GM12878 (cell line): ENCODE measurements around the gene FABP1. TPM values are rescaled to one million over a fixed set of nuclear protein-coding genes. Genes with fewer than 3 reads are reported as not detected.

ENCODE experiments used
- ATAC-seq: fragments of 200-7000 bp; cut with Tn5 transposase; 3 replicates; pipeline ENCODE4 v1.9.1; 2020; ENCODE audit warnings: mild to moderate bottlenecking, moderate library complexity
- BruUV-seq: library from RNA; stranded (reverse); fragments of 400-500 nt; replicated peaks from 2 replicates; lab custom pipeline; 2021; lab: Mats Ljungman, UMichigan
- CTCF ChIA-PET: fragments of 300-600 bp; sonication (Branson Sonifier 250); formaldehyde crosslinking; extraction: SDS; loops from one replicate; lab custom pipeline; 2021; ENCODE audit warnings: inconsistent platforms; lab: Yijun Ruan, JAX
- POLR2A ChIA-PET: fragments of 350-600 bp; formaldehyde crosslinking; extraction: SDS; loops from one replicate; lab custom pipeline; 2021; ENCODE audit warnings: inconsistent platforms; lab: Charles Lee
- RAD21 ChIA-PET: fragments of 300-600 bp; sonication (Branson Sonifier 250); formaldehyde crosslinking; loops from one replicate; lab custom pipeline; 2023; ENCODE audit warnings: antibody characterized with exemption; ENCODE audit not compliant: unreplicated experiment; lab: Charles Lee
- SMC1A ChIA-PET: fragments of 300-600 bp; sonication (Branson Sonifier 250); formaldehyde crosslinking; loops from one replicate; lab custom pipeline; 2023; ENCODE audit not compliant: unreplicated experiment, uncharacterized antibody; lab: Charles Lee
- DNase-seq: peaks from one replicate; pipeline ENCODE4 v3.0.0-alpha.2; 2011; ENCODE audit warnings: low read depth, low spot score
- FAIRE-seq: peaks from 3 replicates; lab custom pipeline; 2011; peaks lifted over from hg19 to GRCh38; lab: Jason Lieb, UNC
- H2AFZ ChIP-seq: 2 replicates; pipeline ENCODE4 v1.6.0; 2011; ENCODE audit warnings: low read depth, low read length, control low read depth; ENCODE audit not compliant: control insufficient read depth
- H3K27ac ChIP-seq: 2 replicates; pipeline ENCODE4 v1.5.1; 2011; ENCODE audit warnings: control low read depth; ENCODE audit not compliant: control insufficient read depth, insufficient read depth
- H3K27me3 ChIP-seq, 2 experiments: replicated peaks in 1 of 2; 2 replicates each; pipeline versions ENCODE4 v1.6.0 to v1.6.1; 2011; ENCODE audit warnings: low read length in 1 of 2; ENCODE audit not compliant: control insufficient read depth in 2 of 2, insufficient read depth in 2 of 2
- H3K36me3 ChIP-seq, 2 experiments: 2 replicates each; pipeline ENCODE4 v1.5.1; 2011; ENCODE audit warnings: low read length in 1 of 2; ENCODE audit not compliant: control insufficient read depth in 2 of 2, insufficient read depth in 2 of 2
- H3K4me1 ChIP-seq: 2 replicates; pipeline ENCODE4 v1.6.1; 2011; ENCODE audit warnings: mild to moderate bottlenecking, low read length, moderate library complexity, mixed read lengths; ENCODE audit not compliant: control insufficient read depth, insufficient read depth
- H3K4me2 ChIP-seq: 2 replicates; pipeline ENCODE4 v1.6.0; 2011; ENCODE audit warnings: control low read depth; ENCODE audit not compliant: control insufficient read depth, insufficient read depth
- H3K4me3 ChIP-seq: fragments of 200-600 bp; sonication (generic); 2 replicates; pipeline ENCODE4 v1.5.1; 2016
- H3K79me2 ChIP-seq: 2 replicates; pipeline ENCODE4 v1.6.0; 2011; ENCODE audit warnings: low read length; ENCODE audit not compliant: control insufficient read depth, insufficient read depth
- H3K9ac ChIP-seq: 2 replicates; pipeline ENCODE4 v1.8.0; 2011; ENCODE audit warnings: low read length, control low read depth, mixed read lengths; ENCODE audit not compliant: control insufficient read depth, insufficient read depth
- H3K9me3 ChIP-seq: replicated peaks from 3 replicates; pipeline ENCODE4 v1.5.1; 2011; ENCODE audit warnings: mild to moderate bottlenecking, low read length; ENCODE audit not compliant: control insufficient read depth, insufficient read depth
- H4K20me1 ChIP-seq: 2 replicates; pipeline ENCODE4 v1.6.0; 2011; ENCODE audit not compliant: control insufficient read depth, insufficient read depth
- HCFC1 ChIP-seq: fragments of 150-350 bp; IDR thresholded peaks from 2 replicates; pipeline ENCODE4 v1.6.1; 2014; ENCODE audit warnings: low read length
- IRF4 ChIP-seq: IDR thresholded peaks from 2 replicates; pipeline ENCODE4 v1.6.1; 2011; ENCODE audit warnings: low read depth, low read length
- MXI1 ChIP-seq: fragments of 150-350 bp; IDR thresholded peaks from 2 replicates; pipeline ENCODE4 v1.6.1; 2011; ENCODE audit warnings: low read depth, mild to moderate bottlenecking, inconsistent platforms, low read length, improper control_type of control experiment
- NFYA ChIP-seq: IDR thresholded peaks from 2 replicates; pipeline ENCODE4 v1.6.1; 2011; ENCODE audit warnings: low read depth, mild to moderate bottlenecking, low read length, improper control_type of control experiment, borderline replicate concordance
- NRF1 ChIP-seq: conservative IDR thresholded peaks from 2 replicates; pipeline ENCODE4 v1.6.1; 2011; ENCODE audit warnings: mild to moderate bottlenecking, low read depth, low read length, improper control_type of control experiment
- PAX8 ChIP-seq: fragments of 450-650 bp; IDR thresholded peaks from 2 replicates; pipeline ENCODE4 v1.6.1; 2017; ENCODE audit warnings: mild to moderate bottlenecking, moderate library complexity
- POU2F2 ChIP-seq: IDR thresholded peaks from 3 replicates; pipeline ENCODE4 v1.6.1; 2011; ENCODE audit warnings: low read depth, mild to moderate bottlenecking, low read length, borderline replicate concordance
- RB1 ChIP-seq: fragments of 450-650 bp; formaldehyde crosslinking; IDR thresholded peaks from 2 replicates; pipeline ENCODE4 v1.6.1; 2017; ENCODE audit warnings: mild to moderate bottlenecking, borderline replicate concordance
- RFX5 ChIP-seq: IDR thresholded peaks from 2 replicates; pipeline ENCODE4 v1.6.1; 2011; ENCODE audit warnings: low read depth, low read length, improper control_type of control experiment
- STAT1 ChIP-seq: fragments of 450-650 bp; conservative IDR thresholded peaks from 2 replicates; pipeline ENCODE4 v1.6.1; 2014; ENCODE audit warnings: antibody characterized with exemption, mild to moderate bottlenecking
- TCF3 ChIP-seq: IDR thresholded peaks from 2 replicates; pipeline ENCODE4 v1.6.1; 2012; ENCODE audit warnings: low read depth, mild to moderate bottlenecking, low read length, borderline replicate concordance; ENCODE audit not compliant: insufficient read depth
- ZSCAN29 ChIP-seq: fragments of 450-650 bp; IDR thresholded peaks from 2 replicates; pipeline ENCODE4 v1.6.1; 2017; ENCODE audit warnings: mild to moderate bottlenecking, moderate library complexity
- WGBS: methylation state at CpG from one replicate; pipeline ENCODE4 v1.1.6; 2016; ENCODE audit warnings: low lambda C conversion rate; ENCODE audit not compliant: insufficient replicate concordance, insufficient coverage; ENCODE audit errors: missing lambda C conversion rate; 5-methylcytosine and 5-hydroxymethylcytosine counted together
- in situ Hi-C: fragments of 300-500 bp; cut with MboI; formaldehyde crosslinking; loops from 9 replicates; pipeline ENCODE4 v1.14.3; 2018; ENCODE audit warnings: mixed read lengths
- intact Hi-C: fragments of 100-400 bp; cut with micrococcal nuclease; formaldehyde crosslinking; loops from one replicate; pipeline ENCODE4 v1.14.2; 2022; ENCODE audit not compliant: unreplicated experiment
- polyA plus RNA-seq, 11 experiments: library from polyadenylated mRNA; depleted of rRNA in 4 of 11; unstranded in 6 of 11; stranded (reverse) in 5 of 11; fragments of >200 nt; fragmentation: Nextera tagmentation in 4 of 11; fragmentation: Illumina TruSeq in 1 of 11; extraction: Ambion mirVana in 4 of 11; extraction: Trizol in 1 of 11; gene quantifications; 1 replicate in 1 of 11; 2 replicates in 10 of 11; pipeline versions ENCODE4 v1.2.1 to v1.2.3, GENCODE V29; 2011 to 2016; ENCODE audit warnings: inconsistent platforms in 2 of 11, missing spikeins in 2 of 11, low read depth in 1 of 11
- total RNA-seq, 4 experiments: library from RNA; depleted of rRNA in 3 of 4; stranded (reverse); fragments of >200 nt in 3 of 4; fragmentation: Illumina TruSeq in 1 of 4; extraction: Trizol in 1 of 4; gene quantifications; 2 replicates each; pipeline versions ENCODE4 v1.2.1 to v1.2.3, GENCODE V29; 2013 to 2021

FABP1 gene
- total and polyA plus RNA-seq, 10 of the 15 experiments (the other 5 are each of a cell fraction or from before 2014, with no cell fraction given), result not detected

GRCh38 chr2:88139804-88140203, 11.9 kb upstream of the FABP1 start:
- Histone ChIP-seq H3K27me3 (0 out of 4 replicates have a peak, but pooled peaks cover 0 to 2% of the 10 kb centered on the region in 2 experiments), H3K36me3 (no peaks in the 10 kb centered on the region), H2AFZ (no peak overlapping the region), H3K79me2 (no peaks in the 10 kb centered on the region), H3K4me2 (no peak overlapping the region), H3K4me1 (no peaks in the 10 kb centered on the region), H3K4me3 (no peak overlapping the region), H4K20me1 (no peaks in the 10 kb centered on the region), H3K27ac (no peak overlapping the region), H3K9ac (no peak overlapping the region), H3K9me3 (no peaks in the 10 kb centered on the region)
- TF ChIP-seq MXI1, result no peak
- no peak for TF ChIP-seq TCF3
- TF ChIP-seq POU2F2, result no peak
- RAD21 ChIA-PET, result no interaction called here
- no TSS peak for BruUV-seq
- SMC1A ChIA-PET, result no interaction called here
- in situ Hi-C loops, result no loop called here
- WGBS, result 37% methylated on average over 6 of the region's 6 CpGs
- CTCF ChIA-PET, result interaction anchor here (2.6 kb wide), 1 partner anchor 79 kb away, joined by 7 read pairs; no protein-coding TSS in a partner anchor
- POLR2A ChIA-PET, result no interaction called here
- DNase-seq (no peak), ATAC-seq (no peak), FAIRE-seq (no peak)
- intact Hi-C loops, result no loop called here

DNA sequence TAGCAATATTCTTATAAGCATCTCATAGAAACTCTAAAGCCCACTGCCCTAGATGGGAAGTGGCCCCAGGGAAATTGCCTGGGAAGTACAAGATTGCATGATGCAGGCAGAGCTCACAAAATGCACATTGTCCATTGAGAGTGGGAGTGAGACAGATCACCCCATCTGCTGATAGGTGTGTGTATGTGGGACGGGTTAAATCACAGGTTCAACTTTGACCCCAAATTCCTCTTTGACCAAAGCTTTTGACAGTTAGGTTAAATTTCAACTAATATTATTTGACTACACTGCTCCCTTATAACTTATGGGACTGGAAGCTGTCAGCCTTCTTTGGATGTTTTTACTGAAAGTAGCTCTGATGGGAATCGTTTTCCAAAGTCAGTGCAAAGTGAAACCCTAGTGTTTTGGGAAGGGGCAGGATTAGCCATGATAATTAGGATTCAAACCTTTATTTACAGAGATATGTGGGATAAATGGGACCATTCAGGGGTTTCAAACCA, 11.4 kb upstream of the FABP1 start:
- no peak for ATAC-seq
- intact Hi-C loops (no loop called here), in situ Hi-C loops (no loop called here)
- 0 out of 4 replicates have a peak, but pooled peaks cover 0 to 2% of the 10 kb centered on the region in 2 experiments for H3K27me3 ChIP-seq
- FAIRE-seq, result no peak
- H2AFZ ChIP-seq, result no peak overlapping the region
- POLR2A ChIA-PET, result no interaction called here
- no peak overlapping the region for H3K27ac ChIP-seq
- no peaks in the 10 kb centered on the region for H3K4me1 ChIP-seq
- H3K36me3 ChIP-seq, result no peaks in the 10 kb centered on the region
- no peaks in the 10 kb centered on the region for H4K20me1 ChIP-seq
- no peak overlapping the region for H3K4me2 ChIP-seq
- H3K4me3 ChIP-seq, result no peak overlapping the region
- CTCF ChIA-PET, result interaction anchor here (2.6 kb wide), 1 partner anchor 79 kb away, joined by 7 read pairs; no protein-coding TSS in a partner anchor
- WGBS, result 17% methylated on average over 2 of the region's 2 CpGs
- SMC1A ChIA-PET, result no interaction called here
- H3K79me2 ChIP-seq, result no peaks in the 10 kb centered on the region
- DNase-seq, result no peak
- RAD21 ChIA-PET, result no interaction called here
- no peak overlapping the region for H3K9ac ChIP-seq
- TF ChIP-seq RB1 (no peak), RFX5 (no peak), PAX8 (no peak), NRF1 (no peak), ZSCAN29 (no peak), NFYA (no peak), STAT1 (no peak), IRF4 (no peak), HCFC1 (no peak)
- BruUV-seq, result no TSS peak
- no peaks in the 10 kb centered on the region for H3K9me3 ChIP-seq
